Body of pancreas (tissue), 4 donors: ENCODE results near the gene TBRG4. TPM values are rescaled to one million over a fixed set of nuclear protein-coding genes. Genes with fewer than 3 reads are reported as not detected.

Source experiments
- ATAC-seq: fragments of 150-250 bp; one replicate; pipeline ENCODE4 v1.9.1; 2016
- DNase-seq, 4 donors: peaks; one replicate each; pipeline ENCODE4 v3.0.0-alpha.2; 2019
- H3K27ac ChIP-seq, 4 donors: fragments of 200-600 bp; sonication (generic); 1 replicate in 3 of 4; 2 replicates in 1 of 4; pipeline versions ENCODE4 v1.5.1 to v1.6.1; 2016 to 2019; ENCODE audit warnings: mild to moderate bottlenecking in 1 of 4, mixed read lengths in 1 of 4, moderate library complexity in 1 of 4
- H3K27me3 ChIP-seq, 2 donors: fragments of 200-600 bp; sonication (generic); one replicate each; pipeline ENCODE4 v1.6.0; 2016; ENCODE audit warnings: mild to moderate bottlenecking in 1 of 2
- H3K36me3 ChIP-seq, 2 donors: fragments of 200-600 bp; sonication (generic); replicated peaks in 1 of 2; 2 replicates each; pipeline ENCODE4 v1.5.1; 2016; ENCODE audit warnings: low read depth in 2 of 2; ENCODE audit not compliant: insufficient read depth in 1 of 2
- H3K4me1 ChIP-seq: fragments of 200-600 bp; sonication (generic); one replicate; pipeline ENCODE4 v1.6.0; 2016
- H3K4me3 ChIP-seq, 2 donors: fragments of 200-600 bp; sonication (generic); 1 replicate in 1 of 2; 2 replicates in 1 of 2; pipeline ENCODE4 v1.5.1; 2016 to 2019
- H3K9me3 ChIP-seq, 3 donors: fragments of 200-600 bp; sonication (generic); 1 replicate in 2 of 3; 2 replicates in 1 of 3; pipeline ENCODE4 v1.5.1; 2016
- CTCF ChIP-seq, 7 experiments: fragments of 450-650 bp in 4 of 7; fragments of 200-600 bp in 3 of 7; sonication (generic) in 3 of 7; IDR thresholded peaks; one replicate each; pipeline ENCODE4 v1.5.1; 2016 to 2019; ENCODE audit warnings: antibody characterized with exemption in 7 of 7
- POLR2A ChIP-seq, 3 donors: fragments of 450-650 bp; IDR thresholded peaks; one replicate each; pipeline ENCODE4 v1.6.1; 2016; ENCODE audit warnings: antibody characterized with exemption in 3 of 3, mild to moderate bottlenecking in 2 of 3
- WGBS, 2 donors: methylation state at CpG; one replicate each; pipeline ENCODE4 v1.1.5; 2017; 5-methylcytosine and 5-hydroxymethylcytosine counted together
- intact Hi-C: fragments of 100-400 bp; cut with DNase I; formaldehyde crosslinking; loops from one replicate; pipeline ENCODE4 v1.15.1; 2023
- total RNA-seq, 2 donors: library from RNA; depleted of rRNA; stranded (reverse); fragments of >200 nt; gene quantifications; one replicate each; pipeline ENCODE4 v1.1.0, GENCODE V29; 2016

The TBRG4 gene
- total RNA-seq, 2 donors from 2014 or later: 14.0 to 81.4 TPM

GRCh38 chr7:45087301-45088145 lies 24.0 kb downstream of the TBRG4 start:
- no peak overlapping the region for H3K27ac ChIP-seq
- 85 to 90% methylated on average over 6 of the region's 6 CpGs for WGBS, 2 donors
- TF ChIP-seq POLR2A (IDR thresholded peaks at IDR 0.05) (no peak), CTCF (IDR thresholded peaks at IDR 0.05) (no peak)
- H3K27me3 ChIP-seq: peaks cover 0 to 5% of the 10 kb centered on the region in 2 donors
- H3K4me1 ChIP-seq: peaks cover 7% of the 10 kb centered on the region
- no peak overlapping the region for H3K4me3 ChIP-seq
- no peaks in the 10 kb centered on the region for H3K9me3 ChIP-seq
- ATAC-seq (no peak), DNase-seq (no peak)
- H3K36me3 ChIP-seq: no peaks in the 10 kb centered on the region
- intact Hi-C loops: no loop called here

GRCh38 chr7:45086331-45087065 lies 25.0 kb downstream of the TBRG4 start:
- ATAC-seq (no peak), DNase-seq (no peak)
- Histone ChIP-seq H3K27me3 (peaks cover 0 to 5% of the 10 kb centered on the region in 2 donors), H3K27ac (no peak overlapping the region), H3K9me3 (no peaks in the 10 kb centered on the region), H3K36me3 (no peaks in the 10 kb centered on the region), H3K4me1 (peaks cover 7% of the 10 kb centered on the region), H3K4me3 (no peak overlapping the region)
- TF ChIP-seq CTCF (IDR thresholded peaks at IDR 0.05) (no peak), POLR2A (IDR thresholded peaks at IDR 0.05) (no peak)
- 71% methylated on average over 4 to 15 of the region's 15 CpGs for WGBS, 2 donors
- intact Hi-C loops: no loop called here

GRCh38 chr7:45085619-45086200 lies 25.8 kb downstream of the TBRG4 start:
- no peak overlapping the region for H3K27ac ChIP-seq
- peaks cover 7% of the 10 kb centered on the region for H3K4me1 ChIP-seq
- ATAC-seq (no peak), DNase-seq (no peak)
- no peaks in the 10 kb centered on the region for H3K9me3 ChIP-seq
- 78 to 83% methylated on average over 9 to 17 of the region's 23 CpGs for WGBS, 2 donors
- H3K36me3 ChIP-seq: no peaks in the 10 kb centered on the region
- H3K27me3 ChIP-seq: peaks cover 0 to 5% of the 10 kb centered on the region in 2 donors
- intact Hi-C loops: no loop called here
- TF ChIP-seq POLR2A (IDR thresholded peaks at IDR 0.05) (no peak), CTCF (IDR thresholded peaks at IDR 0.05) (no peak)
- H3K4me3 ChIP-seq: no peak overlapping the region

- no peaks in the 10 kb centered on the region for H3K9me3 ChIP-seq
- 79 to 80% methylated on average over 19 to 24 of the region's 24 CpGs for WGBS, 2 donors
- peaks cover 7% of the 10 kb centered on the region for H3K4me1 ChIP-seq
- H3K4me3 ChIP-seq: no peak overlapping the region
- ATAC-seq: no peak
- intact Hi-C loops: no loop called here
- no peaks in the 10 kb centered on the region for H3K36me3 ChIP-seq
- TF ChIP-seq POLR2A (IDR thresholded peaks at IDR 0.05): no peak
- TF ChIP-seq CTCF (IDR thresholded peaks at IDR 0.05): no peak
- DNase-seq: no peak
- H3K27me3 ChIP-seq: peaks cover 0 to 5% of the 10 kb centered on the region in 2 donors
- H3K27ac ChIP-seq: no peak overlapping the region
Observed at GRCh38 chr7:45084901-45085618, 26.4 kb downstream of the TBRG4 start.
